GDM1 (cell line): ENCODE measurements around the gene DAZAP2.
"Not testable (repeated sequence)": the region's sequence is repeated elsewhere in the genome, so short reads cannot be mapped to it uniquely, and the experiment has no call there.

Source experiments
- DNase-seq: peaks from one replicate; lab custom pipeline; 2025; lab: John Stamatoyannopoulos, UW

The DAZAP2 gene

GRCh38 chr12:51247523-51248206, 9.0 kb downstream of the DAZAP2 start:
- DNase-seq: no peak

DNA sequence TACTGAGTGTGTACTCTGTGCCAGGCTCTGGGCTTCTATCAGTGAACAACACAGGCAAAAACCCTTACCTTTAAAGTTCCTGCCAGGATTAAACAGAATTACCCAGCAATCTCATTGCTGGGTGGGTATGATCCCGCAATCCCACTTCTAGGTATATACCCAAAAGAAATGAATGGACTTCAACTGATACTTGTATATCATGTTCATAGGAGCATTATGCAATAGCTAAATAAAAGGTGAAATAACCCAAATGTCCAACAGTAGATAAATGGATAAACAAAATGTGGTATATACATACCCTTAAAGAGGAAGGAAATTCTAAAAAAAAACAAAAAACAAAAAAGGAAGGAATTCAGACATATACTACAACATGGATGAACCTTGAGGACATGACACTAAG, 14.7 kb downstream of the DAZAP2 start:
- no peak for DNase-seq

- no peak for DNase-seq
Measured at GRCh38 chr12:51254536-51254935, 15.9 kb downstream of the DAZAP2 start.

GRCh38 chr12:51259600-51259999, 21.0 kb downstream of the DAZAP2 start:
- not testable (repeated sequence) for DNase-seq

DNA sequence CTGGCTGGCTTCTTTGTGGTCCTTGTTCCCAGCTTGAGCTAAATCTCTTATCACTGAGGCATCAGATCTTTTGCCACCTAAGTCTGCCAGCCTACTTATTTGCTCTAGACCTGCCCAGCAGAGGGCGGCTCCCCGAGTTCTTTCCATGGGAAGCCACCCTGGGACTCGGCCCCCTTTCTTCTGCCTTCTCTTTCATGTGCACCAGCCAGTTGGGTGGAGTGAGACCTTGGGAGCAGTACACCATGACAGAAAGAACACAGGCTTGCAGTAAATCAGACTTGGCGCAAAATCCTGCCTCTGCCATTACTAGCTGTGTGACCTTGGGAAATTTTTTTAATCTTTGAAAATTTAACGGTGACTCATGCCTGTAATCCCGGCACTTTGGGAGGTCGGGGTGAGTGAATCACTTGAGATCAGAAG, 24.1 kb downstream of the DAZAP2 start:
- DNase-seq: no peak

DNA sequence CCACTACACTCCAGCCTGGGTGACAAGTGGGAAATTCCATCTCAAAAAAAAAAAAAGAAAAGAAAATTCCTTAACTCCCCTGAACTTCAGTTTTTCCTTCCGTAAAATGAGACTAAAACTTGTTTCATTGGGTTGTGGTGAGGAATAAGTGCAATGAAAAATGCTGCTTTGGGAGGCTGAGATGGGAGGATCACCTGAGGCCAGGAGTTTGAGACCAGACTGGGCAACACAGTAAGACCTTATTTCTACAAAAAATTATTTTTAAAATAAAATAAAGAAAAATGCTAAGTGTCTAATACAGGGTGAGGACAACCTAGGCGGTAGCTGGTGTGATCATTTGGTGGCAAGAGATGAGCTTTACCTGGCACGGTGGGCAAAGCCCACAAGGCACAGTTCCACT, 24.7 kb downstream of the DAZAP2 start:
- no peak for DNase-seq

DNA sequence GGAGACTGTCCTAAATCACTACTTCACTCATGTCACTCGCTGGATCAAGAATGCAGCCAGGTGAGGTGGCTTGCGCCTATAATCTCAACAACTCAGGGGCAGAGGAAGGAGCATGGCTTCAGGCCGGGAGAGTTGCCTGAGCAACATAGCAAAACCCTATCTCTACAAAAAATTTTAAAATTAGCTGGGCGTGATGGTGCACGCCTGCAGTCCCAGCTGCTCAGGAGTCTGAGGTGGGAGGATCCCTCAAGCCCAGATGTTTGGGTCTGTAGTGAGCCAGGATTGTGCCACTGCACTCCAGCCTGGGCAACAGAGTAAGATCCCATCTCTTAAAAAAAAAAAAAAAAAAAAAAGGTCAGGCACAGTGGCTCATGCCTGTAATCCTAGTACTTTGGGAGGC, 25.7 kb downstream of the DAZAP2 start:
- no peak for DNase-seq

DNA sequence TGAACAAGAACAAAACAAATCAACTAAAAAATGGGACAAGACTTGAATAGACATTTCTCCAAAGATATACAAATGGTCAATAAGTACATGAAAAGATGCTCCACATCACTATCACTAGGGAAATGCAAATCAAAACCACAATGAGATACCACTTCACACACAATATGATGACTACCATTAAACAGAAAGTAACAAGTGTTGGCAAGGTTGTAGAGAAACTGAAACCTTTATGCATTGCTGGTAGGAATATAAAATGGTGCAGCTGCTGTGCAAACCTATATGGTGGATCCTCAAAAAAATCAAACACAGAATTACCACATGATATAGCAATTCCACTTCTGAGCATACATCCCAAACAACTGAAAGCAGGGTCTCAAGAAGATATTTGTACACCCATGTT, 26.4 kb downstream of the DAZAP2 start:
- no peak for DNase-seq

- DNase-seq: no peak
Measured at GRCh38 chr12:51269174-51270066, 30.8 kb downstream of the DAZAP2 start.

DNA sequence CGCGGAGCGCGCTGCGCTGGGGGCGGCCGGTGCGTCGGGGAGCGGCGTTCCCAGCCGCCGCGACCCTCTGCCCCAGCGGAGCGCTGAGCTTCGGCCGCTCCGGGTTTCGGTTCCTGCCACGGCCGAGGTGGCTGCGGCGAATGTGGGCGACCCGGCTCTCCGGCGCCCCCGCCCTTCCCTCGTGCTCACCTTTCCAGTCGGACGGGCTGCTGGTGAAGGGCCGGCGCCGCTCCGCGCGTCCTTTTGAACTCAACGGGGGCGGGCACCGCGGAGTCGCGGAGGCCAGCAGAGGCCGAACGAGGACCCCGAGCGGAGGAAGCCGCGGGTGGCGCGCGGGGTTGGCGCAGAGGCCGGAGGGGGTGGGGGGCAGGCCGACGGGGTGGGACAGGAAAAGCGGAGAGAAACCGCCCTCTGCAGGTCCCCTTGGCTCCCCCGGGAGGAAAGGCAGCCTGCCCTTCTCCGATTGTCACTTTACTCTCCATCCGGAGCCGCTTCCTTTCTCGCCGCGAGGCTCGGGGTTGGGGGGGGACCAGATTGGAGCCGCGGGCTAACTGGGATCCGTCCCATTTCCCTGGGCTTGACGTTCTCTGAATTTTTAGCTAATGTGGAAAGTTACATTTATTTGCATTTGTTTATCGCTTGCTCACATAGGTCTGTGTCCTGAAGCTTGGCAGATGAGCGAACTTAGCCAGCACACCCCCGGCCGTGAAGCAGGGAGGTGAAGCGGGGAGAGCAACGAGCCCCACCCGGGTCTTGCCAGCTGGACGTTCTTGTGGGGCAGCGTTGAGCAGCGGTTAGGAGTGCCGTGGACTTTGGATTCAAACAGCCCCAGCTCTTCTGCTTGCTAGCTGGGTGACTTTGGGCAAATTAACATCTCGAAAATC, 31.7 kb downstream of the DAZAP2 start, which contains the start of gene SMAGP:
SMAGP (minus strand) TSS at position 349 of the 884 bp plus-strand sequence. CDS start 1,137 bp downstream, outside the sequence.
- no peak for DNase-seq

DNA sequence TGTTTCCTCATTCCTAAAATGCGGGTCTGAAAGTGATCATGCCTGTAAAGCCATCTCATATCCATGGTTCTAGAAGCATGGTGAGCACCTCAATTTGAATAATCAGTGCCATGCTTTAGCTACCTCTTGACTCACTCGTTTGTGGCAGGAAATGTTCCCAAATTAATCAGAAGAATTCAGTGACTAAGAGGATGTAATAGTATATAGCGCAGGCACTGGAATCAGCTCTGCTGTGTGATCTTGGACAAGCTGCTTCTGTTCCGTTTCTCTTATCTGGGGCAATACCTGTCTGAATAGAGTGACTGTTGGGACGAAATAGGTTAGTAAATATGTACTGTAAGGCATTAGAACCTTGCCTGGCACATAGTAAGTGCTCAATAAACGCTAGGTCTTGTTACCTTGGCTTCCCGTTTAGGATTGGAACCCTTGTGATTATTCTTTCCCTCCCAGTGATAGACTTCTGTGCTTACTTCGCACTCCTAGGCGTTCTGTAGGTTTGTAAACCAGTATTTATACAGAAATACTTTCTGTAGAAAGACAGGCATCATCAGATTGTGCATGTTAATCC, 32.4 kb downstream of the DAZAP2 start:
- DNase-seq: no peak

- not testable (repeated sequence) for DNase-seq
Measured at GRCh38 chr12:51272810-51273209, 34.2 kb downstream of the DAZAP2 start.

DNA sequence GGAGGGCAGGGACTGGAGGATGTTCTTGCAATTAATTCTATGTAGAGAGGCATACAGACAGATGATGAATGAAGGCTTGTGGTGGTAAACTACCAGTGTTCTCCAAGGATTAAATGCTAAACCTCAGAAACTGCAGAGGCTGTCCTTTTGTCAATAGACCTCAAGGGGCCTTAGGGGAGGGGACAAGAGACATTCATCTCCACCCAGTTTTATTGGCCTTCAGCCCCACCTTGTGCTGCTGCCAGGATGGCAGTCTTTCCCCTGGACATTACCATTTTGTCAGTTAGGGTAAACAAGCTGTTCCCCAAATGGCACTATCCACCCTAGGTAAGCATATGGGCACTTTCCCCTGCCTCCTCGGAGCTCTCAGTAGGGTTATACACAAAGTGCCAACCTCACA, 36.5 kb downstream of the DAZAP2 start:
- no peak for DNase-seq

DNA sequence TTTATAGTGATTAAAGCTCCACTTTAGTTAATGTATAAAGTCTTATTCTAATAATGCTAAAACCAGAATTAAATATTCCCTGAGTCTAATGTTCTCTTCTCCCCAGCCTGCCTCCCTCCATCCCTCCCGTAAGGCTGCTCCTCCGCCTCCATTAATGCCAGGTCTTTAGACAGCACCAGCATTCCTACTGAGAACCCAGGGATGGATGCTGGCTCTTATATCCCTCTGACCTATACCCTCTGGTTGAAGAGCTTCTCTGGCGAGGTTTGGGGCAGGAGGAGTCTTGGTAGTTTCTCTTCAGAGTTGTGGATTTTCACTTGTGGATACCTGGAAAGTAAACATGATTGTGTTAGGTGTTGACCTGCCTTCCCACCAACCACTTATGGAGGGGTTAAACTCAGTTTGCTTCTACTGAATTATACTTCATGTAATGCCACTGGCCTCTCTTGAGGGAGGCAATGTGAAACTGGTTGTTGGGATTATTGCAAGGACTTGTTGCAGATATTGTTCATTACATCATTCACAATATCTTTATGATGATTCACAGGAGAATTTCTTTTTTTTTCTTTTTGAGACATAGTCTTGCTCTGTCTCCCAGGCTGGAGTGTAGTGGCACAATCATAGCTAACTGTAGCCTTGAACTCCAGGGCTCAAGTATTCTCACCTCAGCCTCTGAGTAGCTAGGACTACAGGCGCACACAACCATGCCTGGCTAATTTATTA, 42.7 kb downstream of the DAZAP2 start:
- DNase-seq: no peak

DNA sequence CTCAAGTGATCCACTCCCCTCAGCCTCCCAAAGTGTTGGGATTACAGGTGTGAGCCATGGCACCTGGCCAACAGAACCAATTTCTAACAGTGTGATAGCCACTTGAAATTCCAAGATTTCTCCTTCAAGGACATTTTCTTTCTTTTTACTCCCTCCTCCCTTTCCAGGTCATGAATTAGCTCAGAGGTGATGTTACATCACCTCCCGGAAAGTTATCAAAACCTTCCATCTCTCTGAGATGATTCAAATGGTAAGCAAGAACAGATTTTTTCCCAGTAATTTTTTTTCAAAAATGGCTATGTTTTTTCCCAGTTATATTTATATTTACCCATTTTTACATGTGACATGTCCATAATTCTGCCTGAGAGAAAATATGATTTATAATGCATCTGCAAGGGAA, 47.2 kb downstream of the DAZAP2 start:
- DNase-seq: no peak

DNA sequence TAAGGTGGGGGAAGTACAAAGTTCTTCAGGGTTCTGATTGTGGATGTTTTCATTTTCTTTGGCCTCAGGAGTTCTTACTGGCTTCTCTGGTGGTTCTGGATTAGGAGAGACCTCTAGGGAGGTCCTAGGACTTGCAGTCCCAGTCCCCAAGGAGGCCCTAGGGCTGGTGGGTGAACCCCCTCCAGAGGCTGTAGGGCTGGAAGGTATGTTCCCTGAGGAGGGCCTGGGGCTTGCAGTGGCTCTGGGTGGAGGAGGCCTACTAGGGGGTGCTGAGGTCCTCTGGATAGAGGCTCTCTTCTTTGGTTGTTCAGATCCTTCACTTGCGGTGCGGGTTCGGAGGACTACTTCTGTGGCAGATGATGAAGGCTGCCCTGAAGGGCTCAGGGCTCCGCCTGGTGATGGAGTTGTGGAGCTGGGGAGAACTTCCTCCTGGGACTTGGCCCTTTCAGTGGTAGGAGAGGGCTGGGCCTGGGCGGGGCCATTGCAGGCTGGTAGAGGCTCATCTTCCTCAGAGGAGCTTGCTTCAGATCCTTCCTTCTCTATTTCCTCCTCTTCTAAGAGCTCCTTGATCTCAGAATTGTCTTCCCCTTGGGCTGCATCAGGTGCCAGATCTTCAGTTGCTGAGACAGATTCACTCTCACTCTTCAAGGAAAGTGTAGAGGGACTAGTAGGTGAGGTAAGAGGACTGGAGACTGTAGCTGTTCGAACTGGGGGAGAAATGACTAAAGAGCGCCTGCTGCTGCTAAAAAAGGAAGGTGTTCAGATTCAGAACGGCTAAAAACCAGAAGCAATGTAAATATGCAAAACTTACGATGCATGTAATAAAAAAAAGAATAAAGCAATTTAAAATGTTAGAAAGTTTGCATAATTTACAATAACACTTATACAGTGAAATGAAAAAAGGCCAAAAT, 53.2 kb downstream of the DAZAP2 start:
- DNase-seq: peak; percentile 19
